B cell (primary cell): ENCODE results near the gene GRM4. TPM values are rescaled to one million over a fixed set of nuclear protein-coding genes. Genes with fewer than 3 reads are reported as not detected.

Source experiments
- ATAC-seq: fragments of 200-7000 bp; cut with Tn5 transposase; one replicate; pipeline ENCODE4 v1.10.0; 2021; ENCODE audit warnings: low read depth, mild to moderate bottlenecking, moderate number of reproducible peaks, moderate library complexity
- CTCF ChIA-PET: fragments of 350-600 bp; sonication (Branson Sonifier 250); formaldehyde crosslinking; loops from one replicate; lab custom pipeline; 2021; ENCODE audit warnings: antibody characterized with exemption, inconsistent platforms; lab: Charles Lee
- POLR2A ChIA-PET: fragments of 350-600 bp; sonication (Branson Sonifier 250); formaldehyde crosslinking; loops from one replicate; lab custom pipeline; 2021; ENCODE audit warnings: antibody characterized with exemption; lab: Charles Lee
- DNase-seq: peaks from one replicate; pipeline ENCODE4 v3.0.0; 2013
- H2AFZ ChIP-seq: 2 replicates; pipeline ENCODE4 v1.6.1; 2012; ENCODE audit warnings: mild to moderate bottlenecking, low read depth, low read length; ENCODE audit not compliant: insufficient read depth, poor library complexity, severe bottlenecking
- H3K27ac ChIP-seq, 2 donors: 1 replicate in 1 of 2; 2 replicates in 1 of 2; pipeline ENCODE4 v1.5.1; 2012 to 2013; ENCODE audit warnings: low read length in 2 of 2, mild to moderate bottlenecking in 2 of 2, moderate library complexity in 1 of 2
- H3K27me3 ChIP-seq, 4 experiments: fragments of 200-600 bp in 1 of 4; sonication (generic) in 1 of 4; replicated peaks in 1 of 4; 1 replicate in 2 of 4; 2 replicates in 2 of 4; pipeline versions ENCODE4 v1.6.1 to v1.7.0; 2013 to 2016; ENCODE audit warnings: low read length in 3 of 4, mild to moderate bottlenecking in 2 of 4, mixed read lengths in 1 of 4, moderate library complexity in 1 of 4; ENCODE audit not compliant: insufficient read depth in 4 of 4, control insufficient read depth in 3 of 4; ENCODE audit errors: control extremely low read depth in 1 of 4
- H3K36me3 ChIP-seq, 2 experiments: replicated peaks in 1 of 2; 1 replicate in 1 of 2; 2 replicates in 1 of 2; pipeline versions ENCODE4 v1.6.1 to v1.7.1; 2013; ENCODE audit warnings: low read length in 1 of 2; ENCODE audit not compliant: insufficient read depth in 2 of 2, control insufficient read depth in 1 of 2; ENCODE audit errors: control extremely low read depth in 1 of 2, extremely low read depth in 1 of 2
- H3K4me1 ChIP-seq, 2 donors: fragments of 200-600 bp in 1 of 2; sonication (generic) in 1 of 2; 1 replicate in 1 of 2; 2 replicates in 1 of 2; pipeline versions ENCODE4 v1.5.1 to v1.6.1; 2013 to 2017; ENCODE audit warnings: low read length in 2 of 2; ENCODE audit not compliant: control insufficient read depth in 2 of 2, insufficient read depth in 2 of 2
- H3K4me2 ChIP-seq: replicated peaks from 2 replicates; pipeline ENCODE3; 2012; ENCODE audit warnings: mild to moderate bottlenecking, low read depth, low read length; ENCODE audit not compliant: poor library complexity, severe bottlenecking
- H3K4me3 ChIP-seq, 5 experiments: fragments of 200-600 bp in 1 of 5; sonication (generic) in 1 of 5; 1 replicate in 3 of 5; 2 replicates in 2 of 5; pipeline versions ENCODE4 v1.5.1 to v1.7.0; 2011 to 2016; ENCODE audit warnings: low read length in 4 of 5, mild to moderate bottlenecking in 4 of 5, low read depth in 2 of 5, control low read depth in 1 of 5, moderate library complexity in 1 of 5; ENCODE audit not compliant: insufficient read depth in 1 of 5; ENCODE audit errors: control extremely low read depth in 1 of 5, extremely low read depth in 1 of 5
- H3K79me2 ChIP-seq: fragments of 200-600 bp; sonication (generic); one replicate; pipeline ENCODE4 v1.6.0; 2016; ENCODE audit warnings: low read length; ENCODE audit not compliant: control insufficient read depth, insufficient read depth
- H3K9ac ChIP-seq: fragments of 200-600 bp; sonication (generic); 2 replicates; pipeline ENCODE4 v1.6.1; 2017; ENCODE audit warnings: mild to moderate bottlenecking, low read length, moderate library complexity
- H3K9me3 ChIP-seq, 3 donors: one replicate each; pipeline versions ENCODE4 v1.6.1 to v1.7.1; 2013; ENCODE audit warnings: low read length in 2 of 3; ENCODE audit not compliant: control insufficient read depth in 2 of 3, insufficient read depth in 1 of 3; ENCODE audit errors: control extremely low read depth in 1 of 3
- H4K20me1 ChIP-seq: 2 replicates; pipeline ENCODE4 v1.6.0; 2012; ENCODE audit warnings: mild to moderate bottlenecking, low read length; ENCODE audit not compliant: insufficient read depth, control insufficient read depth, poor library complexity, severe bottlenecking
- H3K27ac Mint-ChIP-seq: one replicate; pipeline ENCODE4 v1.8.0; 2021; ENCODE audit warnings: mixed read lengths
- H3K27me3 Mint-ChIP-seq: one replicate; pipeline ENCODE4 v1.8.0; 2021; ENCODE audit warnings: mixed read lengths
- H3K4me1 Mint-ChIP-seq: one replicate; pipeline ENCODE4 v1.8.0; 2021; ENCODE audit warnings: mixed read lengths
- H3K4me3 Mint-ChIP-seq: one replicate; pipeline ENCODE4 v1.8.0; 2021; ENCODE audit warnings: mixed read lengths
- H3K9me3 Mint-ChIP-seq: one replicate; pipeline ENCODE4 v1.8.0; 2022; ENCODE audit warnings: mixed read lengths; ENCODE audit not compliant: insufficient read depth
- EZH2 ChIP-seq: IDR thresholded peaks from 2 replicates; pipeline ENCODE4 v1.6.1; 2012; ENCODE audit warnings: borderline replicate concordance, low read depth, mild to moderate bottlenecking, moderate library complexity, low read length; ENCODE audit not compliant: insufficient read depth, poor library complexity, severe bottlenecking
- WGBS: methylation state at CpG from one replicate; pipeline ENCODE4 v1.1.5; 2013; ENCODE audit warnings: missing lambda C conversion rate; ENCODE audit not compliant: insufficient coverage; 5-methylcytosine and 5-hydroxymethylcytosine counted together
- intact Hi-C: fragments of 100-400 bp; cut with micrococcal nuclease; formaldehyde crosslinking; loops from one replicate; pipeline ENCODE4 v1.10.0; 2022
- polyA plus RNA-seq: library from polyadenylated mRNA; depleted of rRNA; stranded (reverse); fragments of >200 nt; gene quantifications from 2 replicates; pipeline ENCODE4 v1.2.3, GENCODE V29; 2012
- total RNA-seq, 2 donors: library from RNA; stranded (reverse); fragments of 120-200 nt in 1 of 2; gene quantifications; 1 replicate in 1 of 2; 2 replicates in 1 of 2; pipeline versions ENCODE4 v1.2.3 to v1.2.4, GENCODE V29; 2013 to 2022
- TF ChIP-seq, protein P1 (sequence below): fragments of 200-600 bp; IDR thresholded peaks from one replicate; pipeline ENCODE4 v1.8.0; 2022; ENCODE audit warnings: antibody characterized with exemption, mild to moderate bottlenecking

GRM4 gene
- total and polyA plus RNA-seq, 2 donors (not counting 1 experiment from before 2014, with no cell fraction given), result 0.04 TPM; not detected in 1

DNA sequence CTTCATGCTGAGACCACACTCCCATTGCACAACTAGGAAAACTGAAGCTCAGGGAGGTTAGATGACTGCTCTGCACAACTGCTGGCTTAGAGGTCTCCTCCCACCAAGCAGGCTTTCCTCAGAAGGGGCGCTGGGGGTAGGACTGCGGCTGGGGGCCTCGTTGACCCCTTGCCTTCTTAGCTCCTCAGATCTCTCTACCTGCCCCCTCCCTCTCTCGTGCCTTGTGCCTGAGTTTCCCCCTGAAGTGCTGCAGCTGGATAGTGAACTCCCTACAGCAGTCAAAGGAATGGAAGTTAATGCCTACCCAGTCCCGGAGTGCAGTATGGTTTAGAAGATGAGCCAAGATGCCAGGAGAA lies 149.8 kb downstream of the GRM4 start:
- Histone ChIP-seq H3K27me3 (peaks cover 0 to 10% (median 0%) of the 10 kb centered on the region in 4 experiments), H3K9ac (no peak overlapping the region), H3K4me1 (no peaks in the 10 kb centered on the region), H3K36me3 (no peaks in the 10 kb centered on the region), H4K20me1 (no peaks in the 10 kb centered on the region), H3K4me2 (no peak overlapping the region), H3K79me2 (no peaks in the 10 kb centered on the region), H2AFZ (no peak overlapping the region), H3K9me3 (peaks cover 0 to 10% (median 0%) of the 10 kb centered on the region in 3 donors), H3K4me3 (no peak overlapping the region), H3K27ac (no peak overlapping the region)
- DNase-seq (no peak), ATAC-seq (no peak)
- intact Hi-C loops, result no loop called here
- Mint-ChIP-seq H3K27me3 (peaks cover 39% of the 10 kb centered on the region), H3K4me3 (no peak overlapping the region), H3K9me3 (peaks cover 2% of the 10 kb centered on the region), H3K4me1 (no peaks in the 10 kb centered on the region), H3K27ac (no peak overlapping the region)
- WGBS, result 68% methylated on average over 3 of the region's 5 CpGs
- CTCF ChIA-PET, result no interaction called here
- TF ChIP-seq EZH2, result no peak
- TF ChIP-seq, protein P1, sequence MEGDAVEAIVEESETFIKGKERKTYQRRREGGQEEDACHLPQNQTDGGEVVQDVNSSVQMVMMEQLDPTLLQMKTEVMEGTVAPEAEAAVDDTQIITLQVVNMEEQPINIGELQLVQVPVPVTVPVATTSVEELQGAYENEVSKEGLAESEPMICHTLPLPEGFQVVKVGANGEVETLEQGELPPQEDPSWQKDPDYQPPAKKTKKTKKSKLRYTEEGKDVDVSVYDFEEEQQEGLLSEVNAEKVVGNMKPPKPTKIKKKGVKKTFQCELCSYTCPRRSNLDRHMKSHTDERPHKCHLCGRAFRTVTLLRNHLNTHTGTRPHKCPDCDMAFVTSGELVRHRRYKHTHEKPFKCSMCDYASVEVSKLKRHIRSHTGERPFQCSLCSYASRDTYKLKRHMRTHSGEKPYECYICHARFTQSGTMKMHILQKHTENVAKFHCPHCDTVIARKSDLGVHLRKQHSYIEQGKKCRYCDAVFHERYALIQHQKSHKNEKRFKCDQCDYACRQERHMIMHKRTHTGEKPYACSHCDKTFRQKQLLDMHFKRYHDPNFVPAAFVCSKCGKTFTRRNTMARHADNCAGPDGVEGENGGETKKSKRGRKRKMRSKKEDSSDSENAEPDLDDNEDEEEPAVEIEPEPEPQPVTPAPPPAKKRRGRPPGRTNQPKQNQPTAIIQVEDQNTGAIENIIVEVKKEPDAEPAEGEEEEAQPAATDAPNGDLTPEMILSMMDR, result no peak
- POLR2A ChIA-PET, result no interaction called here

DNA sequence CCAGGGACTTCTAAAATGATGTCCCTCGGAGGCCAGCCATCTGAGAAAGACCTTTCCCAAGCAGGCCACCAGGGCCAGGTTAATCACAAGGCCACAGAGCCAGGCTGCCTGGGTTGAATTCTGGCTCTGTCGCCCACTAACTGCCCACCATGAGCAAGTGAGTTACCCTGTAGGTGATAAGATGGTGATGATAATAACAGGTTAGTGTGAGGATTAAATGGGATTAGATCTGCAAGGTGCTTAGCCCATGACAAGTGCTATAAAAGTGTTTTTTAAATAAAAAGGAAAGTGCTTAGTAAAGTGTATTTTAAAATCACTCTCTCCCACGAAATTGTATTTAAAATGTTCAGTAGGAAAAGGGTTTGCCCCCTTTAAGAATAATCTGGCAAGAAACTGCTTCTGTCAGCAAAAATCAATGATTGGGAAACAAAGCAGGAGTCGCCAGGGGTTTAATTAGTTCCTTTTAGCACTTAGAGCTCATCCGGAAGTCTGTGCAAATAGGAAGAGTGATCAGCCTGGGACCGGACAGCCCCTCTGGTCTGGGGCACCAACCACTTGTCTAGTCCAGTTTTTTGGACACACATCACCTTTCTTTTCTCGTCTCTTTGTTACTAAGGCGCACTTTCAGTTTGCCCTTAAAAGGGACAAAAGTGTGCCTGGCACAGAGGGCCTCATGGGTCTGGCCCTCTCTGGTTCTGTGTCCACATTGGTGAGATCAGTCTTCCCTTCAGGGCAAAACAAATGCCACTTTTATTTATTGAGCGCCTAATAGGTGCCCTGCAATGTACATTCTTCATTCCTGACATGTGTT lies 150.4 kb downstream of the GRM4 start:
- 81% methylated on average over 8 of the region's 9 CpGs for WGBS
- H3K9me3 ChIP-seq, result peaks cover 0 to 10% (median 0%) of the 10 kb centered on the region in 3 donors
- no peak overlapping the region for H2AFZ ChIP-seq
- H3K79me2 ChIP-seq, result no peaks in the 10 kb centered on the region
- H3K27ac ChIP-seq, result no peak overlapping the region
- TF ChIP-seq, protein P1, result no peak
- TF ChIP-seq EZH2, result no peak
- no peak overlapping the region for H3K27ac Mint-ChIP-seq
- H3K27me3 Mint-ChIP-seq, result peaks cover 41% of the 10 kb centered on the region
- no peaks in the 10 kb centered on the region for H3K4me1 Mint-ChIP-seq
- H3K4me3 ChIP-seq, result no peak overlapping the region
- peaks cover 0 to 10% (median 0%) of the 10 kb centered on the region in 4 experiments for H3K27me3 ChIP-seq
- H3K9ac ChIP-seq, result no peak overlapping the region
- no peaks in the 10 kb centered on the region for H3K4me1 ChIP-seq
- no peak overlapping the region for H3K4me2 ChIP-seq
- peaks cover 2% of the 10 kb centered on the region for H3K9me3 Mint-ChIP-seq
- no peaks in the 10 kb centered on the region for H4K20me1 ChIP-seq
- POLR2A ChIA-PET, result no interaction called here
- no peak overlapping the region for H3K4me3 Mint-ChIP-seq
- CTCF ChIA-PET, result no interaction called here
- intact Hi-C loops, result no loop called here
- H3K36me3 ChIP-seq, result no peaks in the 10 kb centered on the region
- ATAC-seq (no peak), DNase-seq (no peak)
